ENCODE results near the gene COX5B.

The COX5B gene

GRCh38 chr2:97659256-97660043, 13.6 kb downstream of the COX5B start:
- peak overlapping the region; percentile 70 for H3K27ac Mint-ChIP-seq
- intact Hi-C loops (cut with micrococcal nuclease) = loop anchor here (5.0 kb wide), 1 partner anchor 948 kb away; the partner anchor contains the start of genes COA5 and UNC50
- H3K9me3 Mint-ChIP-seq = peaks cover 9% of the 10 kb centered on the region
- peaks cover 76% of the 10 kb centered on the region for H3K36me3 Mint-ChIP-seq (ENCODE audit: low read depth)
- peak overlapping the region; percentile 6 for H3K4me3 Mint-ChIP-seq
- H3K4me1 Mint-ChIP-seq (ENCODE audit: low read depth) = peaks cover 68% of the 10 kb centered on the region
- H3K27me3 Mint-ChIP-seq = no peaks in the 10 kb centered on the region

GRCh38 chr2:97660044-97660774, 14.3 kb downstream of the COX5B start:
- H3K36me3 Mint-ChIP-seq (ENCODE audit: low read depth) = peaks cover 68% of the 10 kb centered on the region

GRCh38 chr2:97660775-97661389, 15.0 kb downstream of the COX5B start:
- Mint-ChIP-seq H3K27ac (peak overlapping the region; percentile 70), H3K4me1 (ENCODE audit: low read depth) (peaks cover 56% of the 10 kb centered on the region), H3K9me3 (no peaks in the 10 kb centered on the region), H3K27me3 (no peaks in the 10 kb centered on the region), H3K4me3 (no peak overlapping the region), H3K36me3 (ENCODE audit: low read depth) (peaks cover 62% of the 10 kb centered on the region)
- intact Hi-C loops (cut with micrococcal nuclease) = loop anchor here (5.0 kb wide), 1 partner anchor 946 kb away; the partner anchor contains the start of genes COA5 and UNC50

More at GRCh38 chr2:97660044-97660774, 14.3 kb downstream of the COX5B start:
- Mint-ChIP-seq H3K27me3 (no peaks in the 10 kb centered on the region), H3K9me3 (peaks cover 1% of the 10 kb centered on the region), H3K27ac (peak overlapping the region; percentile 70), H3K4me3 (peak overlapping the region; percentile 2), H3K4me1 (ENCODE audit: low read depth) (peaks cover 61% of the 10 kb centered on the region)
- intact Hi-C loops (cut with micrococcal nuclease) = loop anchor here (5.0 kb wide), 1 partner anchor 947 kb away; the partner anchor contains the start of genes COA5 and UNC50

- Mint-ChIP-seq H3K36me3 (ENCODE audit: low read depth) (peaks cover 51% of the 10 kb centered on the region), H3K27ac (peak overlapping the region; percentile 70), H3K4me3 (peak overlapping the region; percentile 88), H3K9me3 (no peaks in the 10 kb centered on the region), H3K27me3 (no peaks in the 10 kb centered on the region), H3K4me1 (ENCODE audit: low read depth) (peaks cover 55% of the 10 kb centered on the region)
- intact Hi-C loops (cut with micrococcal nuclease) = loop anchor here (5.0 kb wide), 1 partner anchor 945 kb away; the partner anchor contains the start of genes COA5 and UNC50
Observed at GRCh38 chr2:97661927-97662326, 16.1 kb downstream of the COX5B start.

- Mint-ChIP-seq H3K36me3 (ENCODE audit: low read depth) (peaks cover 46% of the 10 kb centered on the region), H3K27ac (peak overlapping the region; percentile 95), H3K4me3 (peak overlapping the region; percentile 88), H3K9me3 (no peaks in the 10 kb centered on the region), H3K4me1 (ENCODE audit: low read depth) (peaks cover 50% of the 10 kb centered on the region), H3K27me3 (no peaks in the 10 kb centered on the region)
- intact Hi-C loops (cut with micrococcal nuclease) = loop anchor here (5.0 kb wide), 1 partner anchor 945 kb away; the partner anchor contains the start of genes COA5 and UNC50
Observed at GRCh38 chr2:97662386-97662894, 16.6 kb downstream of the COX5B start.

GRCh38 chr2:97662895-97663625, 17.2 kb downstream of the COX5B start:
- peak overlapping the region; percentile 95 for H3K27ac Mint-ChIP-seq
- H3K9me3 Mint-ChIP-seq = no peaks in the 10 kb centered on the region
- H3K4me1 Mint-ChIP-seq (ENCODE audit: low read depth) = peaks cover 44% of the 10 kb centered on the region
- no peaks in the 10 kb centered on the region for H3K27me3 Mint-ChIP-seq
- H3K36me3 Mint-ChIP-seq (ENCODE audit: low read depth) = peaks cover 40% of the 10 kb centered on the region
- intact Hi-C loops (cut with micrococcal nuclease) = loop anchor here (5.0 kb wide), 1 partner anchor 944 kb away; the partner anchor contains the start of genes COA5 and UNC50
- H3K4me3 Mint-ChIP-seq = peak overlapping the region; percentile 88

- H3K27me3 Mint-ChIP-seq = no peaks in the 10 kb centered on the region
- peak overlapping the region; percentile 95 for H3K27ac Mint-ChIP-seq
- no peaks in the 10 kb centered on the region for H3K9me3 Mint-ChIP-seq
- H3K4me1 Mint-ChIP-seq (ENCODE audit: low read depth) = peaks cover 39% of the 10 kb centered on the region
- intact Hi-C loops (cut with micrococcal nuclease) = loop anchor here (5.0 kb wide), 1 partner anchor 944 kb away; the partner anchor contains the start of genes COA5 and UNC50
- H3K36me3 Mint-ChIP-seq (ENCODE audit: low read depth) = peaks cover 34% of the 10 kb centered on the region
- peak overlapping the region; percentile 88 for H3K4me3 Mint-ChIP-seq
Observed at GRCh38 chr2:97663626-97663961, 17.7 kb downstream of the COX5B start.

GRCh38 chr2:97663962-97664635, 18.2 kb downstream of the COX5B start, which contains the start of gene ACTR1B:
Gene ACTR1B (minus strand): TSS chr2:97664044. CDS start chr2:97663890, 154 bp downstream.
- Mint-ChIP-seq H3K27ac (peak within 1 kb of the TSS; percentile 95), H3K9me3 (no peaks in the 10 kb centered on the region), H3K4me1 (ENCODE audit: low read depth) (peaks cover 39% of the 10 kb centered on the region), H3K27me3 (no peaks in the 10 kb centered on the region), H3K36me3 (ENCODE audit: low read depth) (peaks cover 29% of the 10 kb centered on the region), H3K4me3 (peak within 1 kb of the TSS; percentile 88)
- intact Hi-C loops (cut with micrococcal nuclease) = loop anchor here (1.0 to 5.0 kb wide), 3 partner anchors 19 to 943 kb away; partner anchors contain the start of genes COA5 and UNC50

GRCh38 chr2:97664636-97664970, 18.7 kb downstream of the COX5B start:
- H3K9me3 Mint-ChIP-seq = no peaks in the 10 kb centered on the region
- H3K4me3 Mint-ChIP-seq = peak overlapping the region; percentile 82
- intact Hi-C loops (cut with micrococcal nuclease) = loop anchor here (1.0 to 5.0 kb wide), 3 partner anchors 19 to 943 kb away; partner anchors contain the start of genes COA5 and UNC50
- no peaks in the 10 kb centered on the region for H3K27me3 Mint-ChIP-seq
- H3K27ac Mint-ChIP-seq = peak overlapping the region; percentile 95
- H3K4me1 Mint-ChIP-seq (ENCODE audit: low read depth) = peaks cover 37% of the 10 kb centered on the region
- H3K36me3 Mint-ChIP-seq (ENCODE audit: low read depth) = peaks cover 24% of the 10 kb centered on the region

- H3K36me3 Mint-ChIP-seq (ENCODE audit: low read depth) = no peaks in the 10 kb centered on the region
- H3K4me1 Mint-ChIP-seq (ENCODE audit: low read depth) = peaks cover 16% of the 10 kb centered on the region
- H3K9me3 Mint-ChIP-seq = no peaks in the 10 kb centered on the region
- H3K27me3 Mint-ChIP-seq = no peaks in the 10 kb centered on the region
- intact Hi-C loops (cut with micrococcal nuclease) = no loop called here
- no peak within 1 kb of the TSS for H3K27ac Mint-ChIP-seq
- H3K4me3 Mint-ChIP-seq = no peak within 1 kb of the TSS
Observed at GRCh38 chr2:97669448-97669847, 23.6 kb downstream of the COX5B start, which contains the start of gene C2orf92. Gene C2orf92 (plus strand): TSS chr2:97669713. CDS start chr2:97669789, 76 bp downstream.

- Mint-ChIP-seq H3K27ac (no peak overlapping the region), H3K4me1 (ENCODE audit: low read depth) (peaks cover 16% of the 10 kb centered on the region), H3K36me3 (ENCODE audit: low read depth) (no peaks in the 10 kb centered on the region), H3K9me3 (no peaks in the 10 kb centered on the region), H3K27me3 (no peaks in the 10 kb centered on the region), H3K4me3 (no peak overlapping the region)
- intact Hi-C loops (cut with micrococcal nuclease) = no loop called here
Observed at GRCh38 chr2:97670471-97670870, 24.6 kb downstream of the COX5B start.

- Mint-ChIP-seq H3K27ac (no peak overlapping the region), H3K9me3 (no peaks in the 10 kb centered on the region), H3K4me1 (ENCODE audit: low read depth) (peaks cover 16% of the 10 kb centered on the region)
Observed at GRCh38 chr2:97671526-97671925, 25.7 kb downstream of the COX5B start.

More at GRCh38 chr2:97671526-97671925, 25.7 kb downstream of the COX5B start:
- no peak overlapping the region for H3K4me3 Mint-ChIP-seq
- H3K27me3 Mint-ChIP-seq = no peaks in the 10 kb centered on the region
- intact Hi-C loops (cut with micrococcal nuclease) = no loop called here
- H3K36me3 Mint-ChIP-seq (ENCODE audit: low read depth) = no peaks in the 10 kb centered on the region
